Activated naive CD4-positive, alpha-beta T cell treated with anti-CD3 and anti-CD28 coated beads, Interleukin-2, amount 10 ng/mL, durations not matched to agents 7 days and 5 days (primary cell): ENCODE results near the gene BICC1.

Experiments used
- CTCF ChIA-PET: fragments of 350-600 bp; sonication (Branson Sonifier 250); formaldehyde crosslinking; loops from one replicate; lab custom pipeline; 2021; ENCODE audit warnings: antibody characterized with exemption; lab: Charles Lee
- DNase-seq: peaks from one replicate; pipeline ENCODE4 v3.0.0-alpha.2; 2020
- H3K27ac Mint-ChIP-seq: one replicate; pipeline ENCODE4 v1.8.0; 2021; ENCODE audit warnings: mild to moderate bottlenecking, moderate library complexity, mixed read lengths
- H3K27me3 Mint-ChIP-seq: one replicate; pipeline ENCODE4 v1.8.0; 2021; ENCODE audit warnings: mild to moderate bottlenecking, mixed read lengths
- H3K36me3 Mint-ChIP-seq: one replicate; pipeline ENCODE4 v1.8.0; 2021; ENCODE audit warnings: mixed read lengths
- H3K4me1 Mint-ChIP-seq: one replicate; pipeline ENCODE4 v1.8.0; 2021; ENCODE audit warnings: mixed read lengths
- H3K4me3 Mint-ChIP-seq: one replicate; pipeline ENCODE4 v1.8.0; 2021; ENCODE audit warnings: mild to moderate bottlenecking, moderate library complexity, mixed read lengths
- H3K9me3 Mint-ChIP-seq: one replicate; pipeline ENCODE4 v1.8.0; 2021; ENCODE audit warnings: mixed read lengths

BICC1 gene

DNA sequence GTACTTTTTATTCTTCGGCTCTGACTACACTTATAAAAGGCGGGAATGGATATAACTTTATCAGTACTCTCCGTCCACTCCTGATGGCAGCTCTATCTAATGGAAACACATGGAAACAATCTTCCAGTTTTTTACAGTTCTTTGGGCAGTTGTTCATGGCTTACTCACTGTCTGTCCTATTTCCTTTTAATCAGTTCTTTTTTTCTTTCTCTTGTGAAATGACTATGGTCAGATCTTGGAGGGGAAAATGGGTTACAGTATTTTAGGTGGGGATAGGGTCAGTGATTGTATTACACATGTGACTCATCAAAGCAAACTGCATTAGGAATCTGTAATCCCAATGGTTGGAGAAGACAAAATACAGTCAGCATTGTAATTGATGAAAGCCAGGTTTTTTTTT is 112.4 kb downstream of the BICC1 start:
- Mint-ChIP-seq H3K36me3 (no peaks in the 10 kb centered on the region), H3K27ac (no peak overlapping the region), H3K4me3 (no peak overlapping the region), H3K4me1 (no peaks in the 10 kb centered on the region), H3K9me3 (no peaks in the 10 kb centered on the region), H3K27me3 (no peaks in the 10 kb centered on the region)
- CTCF ChIA-PET, result no interaction called here
- DNase-seq, result no peak

DNA sequence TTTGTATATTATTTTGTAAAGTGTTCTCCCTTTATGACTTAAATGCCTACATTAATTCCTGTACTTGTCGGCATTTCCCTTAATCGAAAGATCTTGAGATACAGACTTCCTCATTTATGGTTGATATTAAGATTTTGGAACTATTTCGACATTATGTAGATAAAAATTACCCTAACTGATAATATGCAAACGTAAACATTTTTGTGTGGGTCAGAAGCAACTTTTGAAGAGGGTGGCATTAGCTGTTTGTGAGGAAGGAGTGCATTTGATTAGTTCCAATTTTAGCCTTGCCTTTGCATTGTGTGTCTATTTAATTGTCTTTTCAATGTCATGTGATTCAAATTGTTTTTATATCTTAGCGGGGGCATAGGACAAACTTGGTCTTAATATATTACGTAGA is 114.7 kb downstream of the BICC1 start:
- DNase-seq, result no peak
- H3K36me3 Mint-ChIP-seq, result no peaks in the 10 kb centered on the region
- no peaks in the 10 kb centered on the region for H3K27me3 Mint-ChIP-seq
- H3K4me3 Mint-ChIP-seq, result no peak overlapping the region
- no peaks in the 10 kb centered on the region for H3K4me1 Mint-ChIP-seq
- no peak overlapping the region for H3K27ac Mint-ChIP-seq
- H3K9me3 Mint-ChIP-seq, result no peaks in the 10 kb centered on the region
- CTCF ChIA-PET, result no interaction called here

DNA sequence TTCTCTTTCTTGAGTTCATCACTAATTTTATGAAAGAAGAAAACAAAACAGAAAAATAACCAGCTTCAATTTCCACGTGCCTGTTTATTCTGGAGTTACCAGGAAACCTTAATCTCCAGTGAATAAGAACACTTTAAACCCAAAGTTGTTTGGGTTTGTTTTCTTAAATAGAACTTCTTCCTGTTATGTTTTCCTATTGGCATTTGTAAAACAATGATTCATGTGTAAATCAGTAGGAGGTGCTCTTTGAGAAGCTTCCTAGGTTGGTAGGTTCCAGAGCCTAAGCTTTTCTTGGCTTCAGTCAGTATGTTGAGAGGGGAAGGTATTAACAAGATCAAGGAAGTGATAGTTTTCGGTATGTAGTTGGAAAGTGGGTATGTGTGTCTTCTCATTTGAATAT is 119.0 kb downstream of the BICC1 start:
- Mint-ChIP-seq H3K4me3 (no peak overlapping the region), H3K9me3 (no peaks in the 10 kb centered on the region), H3K27ac (no peak overlapping the region), H3K4me1 (no peaks in the 10 kb centered on the region), H3K27me3 (no peaks in the 10 kb centered on the region), H3K36me3 (no peaks in the 10 kb centered on the region)
- CTCF ChIA-PET, result no interaction called here
- no peak for DNase-seq

DNA sequence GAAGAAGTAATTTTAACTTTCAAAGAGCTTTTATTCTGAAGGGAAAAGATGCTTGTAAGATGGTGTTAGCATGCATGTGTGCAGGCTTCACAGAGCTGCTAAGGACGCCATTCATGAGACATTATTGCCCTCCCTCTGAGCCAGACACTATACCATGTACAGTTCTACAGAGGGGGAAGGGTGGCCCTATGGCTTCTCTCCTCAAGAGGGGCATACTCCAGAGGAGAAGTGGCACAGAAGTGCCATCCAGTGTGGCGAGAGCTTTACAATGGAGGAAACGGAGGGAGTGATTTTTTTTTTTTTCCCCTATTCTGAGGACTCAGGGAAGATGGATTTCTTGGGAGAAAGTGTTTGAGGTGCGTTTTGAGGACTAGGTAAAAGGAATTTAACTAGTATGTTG is 119.5 kb downstream of the BICC1 start:
- CTCF ChIA-PET, result no interaction called here
- no peak overlapping the region for H3K27ac Mint-ChIP-seq
- H3K9me3 Mint-ChIP-seq, result no peaks in the 10 kb centered on the region
- no peaks in the 10 kb centered on the region for H3K4me1 Mint-ChIP-seq
- no peaks in the 10 kb centered on the region for H3K27me3 Mint-ChIP-seq
- H3K4me3 Mint-ChIP-seq, result no peak overlapping the region
- no peak for DNase-seq
- no peaks in the 10 kb centered on the region for H3K36me3 Mint-ChIP-seq

GRCh38 chr10:58637352-58637751 is 124.7 kb downstream of the BICC1 start:
- H3K4me1 Mint-ChIP-seq, result no peaks in the 10 kb centered on the region
- CTCF ChIA-PET, result no interaction called here
- no peaks in the 10 kb centered on the region for H3K9me3 Mint-ChIP-seq
- H3K4me3 Mint-ChIP-seq, result no peak overlapping the region
- no peak overlapping the region for H3K27ac Mint-ChIP-seq
- DNase-seq, result no peak
- no peaks in the 10 kb centered on the region for H3K36me3 Mint-ChIP-seq
- H3K27me3 Mint-ChIP-seq, result no peaks in the 10 kb centered on the region

GRCh38 chr10:58638388-58638787 is 125.7 kb downstream of the BICC1 start:
- no peak overlapping the region for H3K27ac Mint-ChIP-seq
- no peaks in the 10 kb centered on the region for H3K36me3 Mint-ChIP-seq
- CTCF ChIA-PET, result no interaction called here
- no peaks in the 10 kb centered on the region for H3K4me1 Mint-ChIP-seq
- no peaks in the 10 kb centered on the region for H3K9me3 Mint-ChIP-seq
- no peak overlapping the region for H3K4me3 Mint-ChIP-seq
- H3K27me3 Mint-ChIP-seq, result no peaks in the 10 kb centered on the region
- no peak for DNase-seq

DNA sequence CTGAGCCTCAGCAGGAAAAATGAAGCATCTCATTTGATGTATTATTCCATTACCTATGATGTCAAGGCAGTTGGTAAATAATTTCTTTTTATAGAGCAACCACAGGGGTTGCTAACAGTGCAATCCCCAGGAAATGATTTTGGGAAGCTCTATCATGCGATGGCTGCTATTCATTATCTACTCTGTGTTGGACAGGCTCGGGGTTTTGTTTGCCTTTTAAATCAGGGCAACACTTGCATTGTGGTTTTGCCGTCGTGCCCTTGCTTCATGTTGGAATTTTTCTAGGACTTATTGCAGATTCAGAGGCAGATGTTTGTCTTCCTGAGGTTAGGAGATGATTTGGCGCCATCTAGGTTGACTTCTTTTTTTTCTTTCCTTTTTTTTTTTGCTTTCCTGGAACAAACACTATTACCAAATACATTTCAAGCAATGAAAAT is 128.4 kb downstream of the BICC1 start:
- DNase-seq, result no peak
- no peaks in the 10 kb centered on the region for H3K27me3 Mint-ChIP-seq
- H3K4me3 Mint-ChIP-seq, result no peak overlapping the region
- CTCF ChIA-PET, result no interaction called here
- H3K4me1 Mint-ChIP-seq, result no peaks in the 10 kb centered on the region
- no peaks in the 10 kb centered on the region for H3K9me3 Mint-ChIP-seq
- H3K36me3 Mint-ChIP-seq, result no peaks in the 10 kb centered on the region
- H3K27ac Mint-ChIP-seq, result no peak overlapping the region

DNA sequence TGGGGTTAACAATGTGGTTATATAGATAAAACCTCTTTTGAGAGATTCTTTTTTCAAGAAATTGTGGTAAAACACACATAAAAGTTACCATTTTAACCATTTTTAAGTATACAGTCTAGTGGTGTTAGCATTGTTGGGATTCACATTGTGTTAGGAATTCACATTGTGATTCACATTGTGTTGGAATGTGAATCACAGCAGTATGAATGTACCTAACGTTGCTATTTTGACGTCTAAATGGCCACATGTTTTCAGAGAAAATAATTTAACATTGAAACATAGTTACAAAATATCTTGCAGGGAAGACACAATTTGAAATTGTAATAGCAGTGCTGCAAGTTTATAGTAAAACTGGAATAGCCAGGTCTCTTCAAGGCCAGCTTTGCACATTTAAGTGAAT is 129.0 kb downstream of the BICC1 start:
- Mint-ChIP-seq H3K27me3 (no peaks in the 10 kb centered on the region), H3K4me3 (no peak overlapping the region)
- DNase-seq, result no peak

DNA sequence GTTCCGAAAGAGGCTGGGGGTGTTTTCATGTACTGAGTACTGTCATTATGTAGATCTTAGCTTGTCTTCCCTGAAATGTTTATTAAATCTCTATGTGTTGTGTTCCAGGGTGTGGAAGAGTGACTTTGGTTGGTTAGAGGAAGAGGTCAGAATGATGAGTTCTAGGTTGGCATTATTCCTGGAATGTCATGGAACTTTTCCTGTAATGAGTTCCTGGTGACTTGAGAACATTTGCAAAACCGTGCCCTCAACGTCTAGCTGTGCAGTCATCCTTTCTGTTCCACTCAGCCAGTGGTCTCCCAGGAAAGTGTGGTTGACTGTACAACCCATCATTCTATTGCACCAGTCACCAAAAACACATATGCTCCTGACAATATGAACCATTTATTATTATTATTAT is 129.6 kb downstream of the BICC1 start:
- Mint-ChIP-seq H3K9me3 (no peaks in the 10 kb centered on the region), H3K27ac (no peak overlapping the region), H3K4me1 (no peaks in the 10 kb centered on the region), H3K4me3 (no peak overlapping the region), H3K27me3 (no peaks in the 10 kb centered on the region), H3K36me3 (no peaks in the 10 kb centered on the region)
- CTCF ChIA-PET, result no interaction called here
- DNase-seq, result no peak

More for the DNA sequence above, 129.0 kb downstream of the BICC1 start:
- Mint-ChIP-seq H3K36me3 (no peaks in the 10 kb centered on the region), H3K27ac (no peak overlapping the region), H3K4me1 (no peaks in the 10 kb centered on the region), H3K9me3 (no peaks in the 10 kb centered on the region)
- CTCF ChIA-PET, result no interaction called here

DNA sequence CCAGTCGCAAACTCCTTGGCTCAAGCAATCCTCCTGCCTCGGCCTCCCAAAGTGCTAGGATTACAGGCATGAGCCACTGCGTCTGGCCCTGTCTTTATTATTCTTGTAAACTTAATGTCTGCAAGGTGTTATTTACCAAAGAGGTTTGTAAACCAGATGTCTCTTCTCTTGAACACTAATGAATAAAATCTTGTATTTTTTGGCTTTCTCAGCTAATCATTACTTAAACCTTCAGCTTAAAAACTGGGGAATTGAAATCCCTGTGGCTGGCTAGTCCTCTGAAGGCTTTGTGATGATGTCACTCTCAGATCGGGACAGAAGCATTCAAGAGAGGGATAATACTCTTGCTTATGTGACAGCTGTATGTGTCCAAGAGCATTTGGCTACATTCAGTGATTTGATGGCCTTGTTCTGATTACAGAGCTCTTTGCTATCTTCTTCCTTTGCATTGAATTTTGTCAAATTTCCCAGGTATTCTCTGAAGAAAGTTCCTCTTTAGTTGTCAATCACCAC is 130.3 kb downstream of the BICC1 start:
- Mint-ChIP-seq H3K4me1 (no peaks in the 10 kb centered on the region), H3K9me3 (no peaks in the 10 kb centered on the region), H3K36me3 (no peaks in the 10 kb centered on the region), H3K4me3 (no peak overlapping the region), H3K27ac (no peak overlapping the region), H3K27me3 (no peaks in the 10 kb centered on the region)
- CTCF ChIA-PET, result no interaction called here
- DNase-seq, result no peak

GRCh38 chr10:58644311-58644710 is 131.6 kb downstream of the BICC1 start:
- no peaks in the 10 kb centered on the region for H3K27me3 Mint-ChIP-seq
- no peaks in the 10 kb centered on the region for H3K36me3 Mint-ChIP-seq
- H3K9me3 Mint-ChIP-seq, result no peaks in the 10 kb centered on the region
- no peaks in the 10 kb centered on the region for H3K4me1 Mint-ChIP-seq
- H3K27ac Mint-ChIP-seq, result no peak overlapping the region
- CTCF ChIA-PET, result no interaction called here
- H3K4me3 Mint-ChIP-seq, result no peak overlapping the region
- DNase-seq, result no peak

- Mint-ChIP-seq H3K36me3 (no peaks in the 10 kb centered on the region), H3K4me1 (no peaks in the 10 kb centered on the region), H3K9me3 (no peaks in the 10 kb centered on the region), H3K4me3 (no peak overlapping the region), H3K27ac (no peak overlapping the region), H3K27me3 (no peaks in the 10 kb centered on the region)
- no peak for DNase-seq
- CTCF ChIA-PET, result interaction anchor here (0.7 kb wide), 1 partner anchor 258 kb away, joined by 3 read pairs; no protein-coding TSS in a partner anchor
Measured at GRCh38 chr10:58645416-58646146, 132.9 kb downstream of the BICC1 start.

DNA sequence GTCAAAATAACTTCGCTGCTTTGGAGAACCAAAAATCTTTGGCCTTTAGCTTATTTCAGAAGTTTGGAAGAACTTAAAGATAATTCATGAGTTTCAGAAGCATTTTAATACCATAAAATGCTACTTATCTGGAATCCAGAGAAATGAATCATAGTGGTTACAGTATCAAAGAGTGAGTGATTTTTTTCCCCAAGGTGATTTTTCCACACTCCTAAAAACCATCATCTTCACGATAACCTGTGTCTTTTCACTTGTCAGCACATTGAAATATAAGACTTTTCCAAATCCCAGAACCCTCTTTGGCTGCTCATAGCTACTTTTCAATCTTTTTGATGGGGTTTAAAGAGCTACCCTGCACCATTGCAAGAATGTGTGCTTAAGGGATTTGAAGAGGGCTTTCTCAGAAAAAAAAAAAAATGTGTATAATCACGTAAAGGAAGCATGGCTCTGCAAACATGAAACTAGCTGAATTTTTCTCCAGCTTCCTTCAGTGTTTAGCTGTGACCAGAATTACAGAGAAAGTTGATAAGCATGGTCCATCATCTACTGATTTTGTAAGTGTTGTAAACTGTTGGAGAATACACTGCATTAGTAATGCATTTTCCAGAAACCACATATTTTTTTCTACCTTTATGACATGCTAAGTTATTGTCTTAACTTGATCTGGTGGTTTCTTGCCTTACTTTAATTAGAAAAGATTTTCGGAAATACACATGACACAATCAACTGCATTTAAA is 134.9 kb downstream of the BICC1 start:
- H3K27ac Mint-ChIP-seq, result no peak overlapping the region
- no peak for DNase-seq
- CTCF ChIA-PET, result no interaction called here
- H3K4me3 Mint-ChIP-seq, result no peak overlapping the region
- no peaks in the 10 kb centered on the region for H3K27me3 Mint-ChIP-seq
- no peaks in the 10 kb centered on the region for H3K4me1 Mint-ChIP-seq
- H3K36me3 Mint-ChIP-seq, result no peaks in the 10 kb centered on the region
- no peaks in the 10 kb centered on the region for H3K9me3 Mint-ChIP-seq

- no peaks in the 10 kb centered on the region for H3K4me1 Mint-ChIP-seq
- no peak overlapping the region for H3K4me3 Mint-ChIP-seq
- no peak overlapping the region for H3K27ac Mint-ChIP-seq
- DNase-seq, result no peak
- H3K36me3 Mint-ChIP-seq, result no peaks in the 10 kb centered on the region
- CTCF ChIA-PET, result no interaction called here
- no peaks in the 10 kb centered on the region for H3K9me3 Mint-ChIP-seq
- no peaks in the 10 kb centered on the region for H3K27me3 Mint-ChIP-seq
Measured at GRCh38 chr10:58648131-58648530, 135.5 kb downstream of the BICC1 start.

DNA sequence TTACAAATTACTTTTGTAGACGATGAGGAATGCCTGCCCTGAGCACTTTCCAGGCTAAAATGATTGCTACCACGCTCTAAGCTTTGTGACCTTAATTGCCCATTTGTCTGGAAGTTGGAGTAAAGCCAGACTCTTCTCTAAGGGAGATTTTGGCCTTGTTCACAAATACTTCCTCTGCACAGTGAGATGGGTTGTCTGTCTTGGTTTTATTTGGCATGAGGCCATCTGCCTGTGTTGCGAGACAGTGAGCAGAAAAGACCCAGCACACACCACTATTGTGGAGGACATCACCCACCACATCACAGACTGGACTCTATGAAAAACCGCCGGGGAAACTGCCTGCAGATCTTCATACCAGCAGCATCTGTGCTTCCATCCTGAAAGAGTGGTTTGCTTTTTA is 138.4 kb downstream of the BICC1 start:
- Mint-ChIP-seq H3K36me3 (no peaks in the 10 kb centered on the region), H3K4me3 (no peak overlapping the region), H3K27me3 (no peaks in the 10 kb centered on the region), H3K4me1 (no peaks in the 10 kb centered on the region), H3K9me3 (no peaks in the 10 kb centered on the region), H3K27ac (no peak overlapping the region)
- no peak for DNase-seq
- CTCF ChIA-PET, result no interaction called here
